Parathyroid adenoma (tissue), 2 donors: Measurements from ENCODE around the gene QRICH1.

Experiments used
- H2AFZ ChIP-seq: fragments of 300-600 bp; sonication (generic); one replicate; pipeline ENCODE4 v1.7.0; 2017; ENCODE audit warnings: antibody characterized with exemption, mild to moderate bottlenecking
- H3K27ac ChIP-seq: fragments of 300-600 bp; sonication (generic); one replicate; pipeline ENCODE4 v1.7.0; 2017
- H3K27me3 ChIP-seq: fragments of 300-600 bp; sonication (generic); one replicate; pipeline ENCODE4 v1.7.0; 2017; ENCODE audit warnings: low read length; ENCODE audit not compliant: control insufficient read depth, insufficient read depth
- H3K36me3 ChIP-seq: fragments of 300-600 bp; sonication (generic); one replicate; pipeline ENCODE4 v1.7.0; 2017; ENCODE audit warnings: low read length; ENCODE audit not compliant: control insufficient read depth, insufficient read depth
- H3K4me1 ChIP-seq: fragments of 300-600 bp; sonication (generic); one replicate; pipeline ENCODE4 v1.7.0; 2017; ENCODE audit warnings: control low read depth
- H3K4me2 ChIP-seq: fragments of 300-600 bp; sonication (generic); one replicate; pipeline ENCODE4 v1.7.0; 2017; ENCODE audit warnings: low read length
- H3K4me3 ChIP-seq: fragments of 300-600 bp; sonication (generic); one replicate; pipeline ENCODE4 v1.7.0; 2017; ENCODE audit warnings: low read depth, low read length
- H3K79me2 ChIP-seq: fragments of 300-600 bp; sonication (generic); one replicate; pipeline ENCODE4 v1.7.0; 2017; ENCODE audit warnings: control low read depth
- H3K9ac ChIP-seq: fragments of 300-600 bp; sonication (generic); one replicate; pipeline ENCODE4 v1.7.0; 2017; ENCODE audit warnings: mild to moderate bottlenecking
- H3K9me3 ChIP-seq: fragments of 300-600 bp; sonication (generic); one replicate; pipeline ENCODE4 v1.7.0; 2017; ENCODE audit warnings: low read length; ENCODE audit not compliant: control insufficient read depth
- CTCF ChIP-seq: fragments of 300-600 bp; sonication (generic); IDR thresholded peaks from one replicate; pipeline ENCODE4 v1.7.0; 2017; ENCODE audit warnings: antibody characterized with exemption, mild to moderate bottlenecking
- donor health status: primary hyperparathyroidism.

Gene QRICH1

GRCh38 chr3:49110780-49111179 lies 16.9 kb upstream of the QRICH1 start:
- no peaks in the 10 kb centered on the region for H3K27me3 ChIP-seq

GRCh38 chr3:49108346-49108745 lies 14.5 kb upstream of the QRICH1 start:
- H3K4me1 ChIP-seq, result peaks cover 13% of the 10 kb centered on the region
- TF ChIP-seq CTCF, result no peak
- no peaks in the 10 kb centered on the region for H3K27me3 ChIP-seq
- H3K79me2 ChIP-seq, result no peaks in the 10 kb centered on the region
- H3K27ac ChIP-seq, result no peak overlapping the region
- H2AFZ ChIP-seq, result no peak overlapping the region
- H3K9me3 ChIP-seq, result no peaks in the 10 kb centered on the region
- H3K36me3 ChIP-seq, result no peaks in the 10 kb centered on the region
- no peak overlapping the region for H3K9ac ChIP-seq
- H3K4me2 ChIP-seq, result no peak overlapping the region
- H3K4me3 ChIP-seq, result no peak overlapping the region

More at GRCh38 chr3:49110780-49111179, 16.9 kb upstream of the QRICH1 start:
- Histone ChIP-seq H3K4me3 (no peak overlapping the region), H3K4me1 (no peaks in the 10 kb centered on the region), H3K9me3 (no peaks in the 10 kb centered on the region), H3K79me2 (peaks cover 5% of the 10 kb centered on the region), H3K27ac (no peak overlapping the region), H3K4me2 (no peak overlapping the region), H3K9ac (no peak overlapping the region), H2AFZ (no peak overlapping the region), H3K36me3 (no peaks in the 10 kb centered on the region)
- TF ChIP-seq CTCF, result no peak

- Histone ChIP-seq H3K4me1 (peaks cover 13% of the 10 kb centered on the region), H3K79me2 (no peaks in the 10 kb centered on the region), H3K36me3 (no peaks in the 10 kb centered on the region), H2AFZ (peak within 1 kb of the TSS; percentile 93), H3K27me3 (no peaks in the 10 kb centered on the region), H3K9ac (peak within 1 kb of the TSS; percentile 84), H3K4me3 (peak within 1 kb of the TSS; percentile 91), H3K9me3 (no peaks in the 10 kb centered on the region), H3K4me2 (peak within 1 kb of the TSS; percentile 84), H3K27ac (peak within 1 kb of the TSS; percentile 80)
- TF ChIP-seq CTCF, result no peak
These were observed 10.8 kb upstream of the QRICH1 start, which contains the start of gene QARS1 for GRCh38 chr3:49104427-49105291. Gene QARS1, minus strand, starts transcription at chr3:49104757. Its CDS starts 24 bp downstream, at chr3:49104733.

GRCh38 chr3:49104052-49104426 lies 10.2 kb upstream of the QRICH1 start:
- Histone ChIP-seq H3K4me3 (peak overlapping the region; percentile 91), H3K79me2 (no peaks in the 10 kb centered on the region), H3K36me3 (no peaks in the 10 kb centered on the region), H3K27me3 (no peaks in the 10 kb centered on the region), H2AFZ (peak overlapping the region; percentile 93), H3K4me1 (peaks cover 13% of the 10 kb centered on the region), H3K9ac (peak overlapping the region; percentile 84), H3K9me3 (no peaks in the 10 kb centered on the region), H3K4me2 (peak overlapping the region; percentile 84), H3K27ac (peak overlapping the region; percentile 80)
- no peak for TF ChIP-seq CTCF
